ENCODE results near the gene BEND7. TPM values are rescaled to one million over a fixed set of nuclear protein-coding genes. Genes with fewer than 3 reads are reported as not detected.

The BEND7 gene
- total and polyA plus RNA-seq, 2 of the 13 experiments (the other 11 are each of a cell fraction or from before 2014, with no cell fraction given), result 14.1 to 17.1 TPM

GRCh38 chr10:13496164-13496563 is 32.6 kb downstream of the BEND7 start (continued):
- no peak for TF ChIP-seq CTCF (CRISPR knock-in tag; IDR thresholded peaks at IDR 0.05)
- no peak for TF ChIP-seq GMEB1 (CRISPR knock-in tag; IDR thresholded peaks at IDR 0.05; ENCODE audit: borderline replicate concordance)
- TF ChIP-seq ZC3H13 (CRISPR knock-in tag; IDR thresholded peaks at IDR 0.05), result no peak
- no peak for TF ChIP-seq ZNF256 (CRISPR knock-in tag; conservative IDR thresholded peaks at IDR 0.05)
- TF ChIP-seq ZNF570 (CRISPR knock-in tag; IDR thresholded peaks at IDR 0.05; ENCODE audit: borderline replicate concordance), result no peak

- no peak overlapping the region for H2AFZ ChIP-seq (ENCODE audit: low read length)
- no peak overlapping the region for H3K9ac ChIP-seq (ENCODE audit: insufficient read depth, low read depth, low read length)
- H3K36me3 ChIP-seq (replicated peaks in 1 of 2; ENCODE audit: control insufficient read depth in 1 of 2, insufficient read depth in 2 of 2, low read length in 2 of 2), result peaks cover 12 to 43% of the 10 kb centered on the region in 2 experiments
- no peak for TF ChIP-seq SALL2 (CRISPR knock-in tag; IDR thresholded peaks at IDR 0.05)
- no peak overlapping the region for H3K4me2 ChIP-seq (ENCODE audit: low read depth, low read length)
- no TSS peak for BruUV-seq (replicated peaks)
- no peaks in the 10 kb centered on the region for H4K20me1 ChIP-seq (ENCODE audit: insufficient read depth, low read length)
- no peaks in the 10 kb centered on the region for H3K9me3 ChIP-seq (ENCODE audit: low read length)
- no peak for FAIRE-seq
- ChIA-PET CTCF (ENCODE audit: low intra/inter-chr PET ratio, low total read pairs) (no interaction called here), POLR2A (no interaction called here)
- intact Hi-C loops (cut with micrococcal nuclease; ENCODE audit: unreplicated experiment) (no loop called here), in situ Hi-C loops (cut with HindIII; ENCODE audit: extremely low pct_ligation_motif_present, low pct_unique_long_range_greater_than_20kb) (no loop called here)
- no peak overlapping the region for H3K27ac ChIP-seq (ENCODE audit: extremely low read length, insufficient read depth, low read length)
- no peaks in the 10 kb centered on the region for H3K4me1 ChIP-seq (ENCODE audit: insufficient read depth, low read length)
- 95% methylated on average over 16 of the region's 16 CpGs for WGBS (ENCODE audit: low lambda C conversion rate)
- no peak overlapping the region for H3K4me3 ChIP-seq (replicated peaks in 1 of 3; ENCODE audit: insufficient read depth in 1 of 3, low read depth in 2 of 3, low read length in 3 of 3)
- DNase-seq (ENCODE audit: low spot score), result no peak
- H3K79me2 ChIP-seq (ENCODE audit: insufficient read depth, low read length), result no peaks in the 10 kb centered on the region
- no peak for ATAC-seq
- no peaks in the 10 kb centered on the region for H3K27me3 ChIP-seq (ENCODE audit: control insufficient read depth in 1 of 2, insufficient read depth in 2 of 2, low read length in 2 of 2)
Observed at GRCh38 chr10:13492493-13493180, 36.2 kb downstream of the BEND7 start.

Measured in HepG2 (cell line).